Osteocyte (in vitro differentiated cells): ENCODE measurements around the gene ZNF438. TPM values are rescaled to one million over a fixed set of nuclear protein-coding genes. Genes with fewer than 3 reads are reported as not detected.

Experiments used
- DNase-seq: peaks from one replicate; pipeline ENCODE4 v3.0.0; 2021; ENCODE audit warnings: mixed read lengths; ENCODE audit not compliant: unreplicated experiment; ENCODE audit errors: extremely low spot score
- H3K27ac Mint-ChIP-seq: one replicate; pipeline ENCODE4 v1.8.0; 2021; ENCODE audit warnings: mild to moderate bottlenecking, mixed read lengths; ENCODE audit not compliant: unreplicated experiment
- H3K27me3 Mint-ChIP-seq: one replicate; pipeline ENCODE4 v1.8.0; 2021; ENCODE audit warnings: mixed read lengths; ENCODE audit not compliant: unreplicated experiment
- H3K36me3 Mint-ChIP-seq: one replicate; pipeline ENCODE4 v1.8.0; 2021; ENCODE audit warnings: mixed read lengths; ENCODE audit not compliant: unreplicated experiment
- H3K4me1 Mint-ChIP-seq: one replicate; pipeline ENCODE4 v1.8.0; 2021; ENCODE audit warnings: mixed read lengths; ENCODE audit not compliant: unreplicated experiment
- H3K4me3 Mint-ChIP-seq: one replicate; pipeline ENCODE4 v1.8.0; 2021; ENCODE audit warnings: mild to moderate bottlenecking, moderate library complexity, mixed read lengths; ENCODE audit not compliant: unreplicated experiment
- H3K9me3 Mint-ChIP-seq: one replicate; pipeline ENCODE4 v1.8.0; 2021; ENCODE audit warnings: mixed read lengths; ENCODE audit not compliant: unreplicated experiment
- total RNA-seq: library from RNA; stranded (reverse); gene quantifications from 2 replicates; pipeline ENCODE4 v1.2.1, GENCODE V29; 2021
- TF ChIP-seq, protein P1 (sequence below): fragments of 200-600 bp; sonication (generic); IDR thresholded peaks from 2 replicates; pipeline ENCODE4 v1.5.0; 2021; ENCODE audit warnings: antibody characterized with exemption, mild to moderate bottlenecking, moderate library complexity

ZNF438 gene
- total RNA-seq, 1 donor from 2014 or later = 4.8 TPM

DNA sequence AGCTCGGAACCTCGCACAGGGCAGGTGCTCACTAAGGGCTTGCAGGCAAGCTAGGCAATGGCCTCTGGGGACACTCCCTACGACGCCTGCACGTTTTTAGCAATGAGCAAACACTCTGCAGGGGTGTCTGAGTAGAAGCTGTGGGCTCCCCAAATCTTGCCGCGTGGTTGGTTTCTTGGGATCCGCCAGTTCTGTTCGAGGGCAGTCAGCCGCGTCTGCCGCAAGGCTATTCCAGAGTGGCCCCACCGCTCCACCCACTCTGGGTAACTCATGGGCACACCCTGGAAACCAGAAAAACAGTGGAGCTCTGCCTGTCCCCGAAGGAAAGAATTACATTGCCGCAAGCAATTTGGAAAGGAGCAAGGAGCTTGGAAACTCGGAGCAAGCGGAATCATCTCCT, 212.8 kb downstream of the ZNF438 start:
- TF ChIP-seq, protein P1, sequence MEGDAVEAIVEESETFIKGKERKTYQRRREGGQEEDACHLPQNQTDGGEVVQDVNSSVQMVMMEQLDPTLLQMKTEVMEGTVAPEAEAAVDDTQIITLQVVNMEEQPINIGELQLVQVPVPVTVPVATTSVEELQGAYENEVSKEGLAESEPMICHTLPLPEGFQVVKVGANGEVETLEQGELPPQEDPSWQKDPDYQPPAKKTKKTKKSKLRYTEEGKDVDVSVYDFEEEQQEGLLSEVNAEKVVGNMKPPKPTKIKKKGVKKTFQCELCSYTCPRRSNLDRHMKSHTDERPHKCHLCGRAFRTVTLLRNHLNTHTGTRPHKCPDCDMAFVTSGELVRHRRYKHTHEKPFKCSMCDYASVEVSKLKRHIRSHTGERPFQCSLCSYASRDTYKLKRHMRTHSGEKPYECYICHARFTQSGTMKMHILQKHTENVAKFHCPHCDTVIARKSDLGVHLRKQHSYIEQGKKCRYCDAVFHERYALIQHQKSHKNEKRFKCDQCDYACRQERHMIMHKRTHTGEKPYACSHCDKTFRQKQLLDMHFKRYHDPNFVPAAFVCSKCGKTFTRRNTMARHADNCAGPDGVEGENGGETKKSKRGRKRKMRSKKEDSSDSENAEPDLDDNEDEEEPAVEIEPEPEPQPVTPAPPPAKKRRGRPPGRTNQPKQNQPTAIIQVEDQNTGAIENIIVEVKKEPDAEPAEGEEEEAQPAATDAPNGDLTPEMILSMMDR = no peak
- no peaks in the 10 kb centered on the region for H3K27me3 Mint-ChIP-seq
- H3K36me3 Mint-ChIP-seq = no peaks in the 10 kb centered on the region
- DNase-seq = no peak
- H3K27ac Mint-ChIP-seq = no peak overlapping the region
- no peak overlapping the region for H3K4me3 Mint-ChIP-seq
- no peaks in the 10 kb centered on the region for H3K9me3 Mint-ChIP-seq
- peaks cover 32% of the 10 kb centered on the region for H3K4me1 Mint-ChIP-seq

DNA sequence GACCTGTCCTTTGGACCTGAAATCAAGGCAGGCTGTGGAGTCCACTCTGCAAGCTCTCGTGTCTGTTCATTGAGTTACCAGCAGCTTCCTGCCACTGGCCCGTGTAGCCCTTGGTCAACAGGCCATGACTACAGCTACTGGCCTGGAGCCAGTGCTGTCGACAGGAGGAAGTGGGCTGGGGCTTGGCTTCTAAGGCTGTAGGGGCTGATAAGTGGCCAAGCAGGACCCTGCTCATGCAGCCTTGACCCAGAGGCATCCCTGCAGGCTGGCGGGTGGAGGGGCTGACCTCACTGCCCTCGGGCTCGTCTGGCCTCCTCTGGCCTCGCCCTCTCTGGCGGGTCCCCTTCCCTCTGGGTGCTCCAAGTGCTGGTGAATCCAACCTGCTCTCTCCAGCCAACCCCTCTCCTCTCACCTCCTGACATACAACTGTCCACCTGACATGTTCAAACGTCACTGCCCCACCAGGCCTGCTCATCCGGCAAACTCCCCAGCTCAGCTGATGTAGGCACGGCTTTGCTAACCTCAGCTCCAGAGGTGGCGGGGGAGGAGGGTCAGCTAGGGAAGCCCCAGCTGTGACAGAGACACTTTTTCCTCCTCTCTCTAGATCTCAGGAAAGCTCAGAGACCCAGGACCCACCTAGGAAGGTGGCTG, 213.5 kb downstream of the ZNF438 start:
- no peak overlapping the region for H3K27ac Mint-ChIP-seq
- peaks cover 39% of the 10 kb centered on the region for H3K4me1 Mint-ChIP-seq
- H3K36me3 Mint-ChIP-seq = no peaks in the 10 kb centered on the region
- H3K4me3 Mint-ChIP-seq = no peak overlapping the region
- H3K27me3 Mint-ChIP-seq = no peaks in the 10 kb centered on the region
- TF ChIP-seq, protein P1 = no peak
- no peak for DNase-seq
- H3K9me3 Mint-ChIP-seq = no peaks in the 10 kb centered on the region

DNA sequence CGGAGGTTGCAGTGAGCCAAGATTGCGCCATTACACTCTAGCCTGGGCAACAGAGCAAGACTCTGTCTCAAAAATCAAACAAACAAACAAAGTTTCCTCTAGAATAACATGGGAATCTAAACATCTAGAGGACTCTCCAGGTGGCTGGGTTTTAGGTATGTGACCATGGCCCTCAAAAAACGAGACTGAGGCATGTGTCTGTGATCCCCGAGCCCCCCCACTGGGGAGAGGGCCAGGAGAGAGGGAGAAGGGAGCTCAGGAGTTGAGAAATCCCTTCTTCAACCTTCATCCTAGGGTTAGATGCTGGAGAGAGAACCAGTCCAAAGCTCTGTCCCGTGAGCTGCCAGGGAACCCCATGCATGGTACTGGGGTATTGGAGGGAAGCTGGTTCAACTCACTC, 214.1 kb downstream of the ZNF438 start:
- Mint-ChIP-seq H3K27ac (no peak overlapping the region), H3K4me1 (peaks cover 45% of the 10 kb centered on the region), H3K36me3 (no peaks in the 10 kb centered on the region), H3K9me3 (no peaks in the 10 kb centered on the region), H3K4me3 (no peak overlapping the region), H3K27me3 (no peaks in the 10 kb centered on the region)
- TF ChIP-seq, protein P1 = no peak
- no peak for DNase-seq

DNA sequence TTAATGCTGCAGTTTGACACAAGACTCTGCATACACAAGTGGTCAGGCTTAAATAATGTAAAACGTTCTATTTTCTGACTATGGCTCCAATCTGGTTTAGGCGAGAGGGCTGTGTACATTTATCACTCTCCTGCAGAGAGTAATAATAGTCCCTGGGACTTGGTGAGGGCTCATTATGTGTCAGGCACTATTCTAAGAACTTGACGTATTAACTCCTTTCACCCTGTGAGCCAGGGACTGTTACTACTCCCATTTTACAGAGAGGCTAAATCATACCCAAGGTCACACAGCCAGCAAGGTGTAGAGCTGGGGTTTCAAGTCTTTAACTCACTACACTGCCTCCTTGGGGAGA, 214.9 kb downstream of the ZNF438 start:
- no peaks in the 10 kb centered on the region for H3K9me3 Mint-ChIP-seq
- no peak for DNase-seq
- no peaks in the 10 kb centered on the region for H3K36me3 Mint-ChIP-seq
- H3K4me3 Mint-ChIP-seq = no peak overlapping the region
- TF ChIP-seq, protein P1 = no peak
- peaks cover 50% of the 10 kb centered on the region for H3K4me1 Mint-ChIP-seq
- no peaks in the 10 kb centered on the region for H3K27me3 Mint-ChIP-seq
- H3K27ac Mint-ChIP-seq = no peak overlapping the region

DNA sequence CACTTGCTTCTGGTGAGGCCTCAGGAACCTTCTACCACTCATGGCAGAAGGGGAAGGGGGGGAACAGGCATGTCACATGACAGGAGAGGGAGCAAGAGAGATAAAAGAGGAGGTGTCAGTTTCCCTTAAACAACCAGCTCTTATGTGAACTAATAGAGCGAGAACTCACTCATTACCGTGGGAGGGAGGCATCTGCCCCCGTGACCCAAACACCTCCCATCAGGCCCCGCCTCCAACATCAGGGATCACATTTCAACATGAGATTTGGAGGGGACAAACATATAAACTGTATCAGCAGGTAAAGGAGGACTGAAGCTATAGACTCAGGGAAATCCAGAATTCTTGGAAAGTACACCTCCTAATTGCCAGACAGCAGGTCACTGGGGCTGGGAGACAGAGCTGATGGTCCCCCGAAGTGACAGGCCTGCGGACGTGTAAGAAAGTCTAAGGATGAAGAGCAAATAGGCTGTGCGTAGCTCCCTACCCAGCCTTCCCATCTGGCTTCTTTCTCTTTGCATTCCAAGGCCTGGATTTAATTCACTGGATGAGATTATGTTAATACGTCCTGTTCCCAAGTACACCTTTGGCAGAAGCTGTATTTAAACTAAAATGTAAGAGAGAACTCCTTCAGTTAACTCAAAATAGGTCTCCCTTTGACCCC, 215.4 kb downstream of the ZNF438 start:
- Mint-ChIP-seq H3K4me3 (no peak overlapping the region), H3K27me3 (no peaks in the 10 kb centered on the region), H3K9me3 (no peaks in the 10 kb centered on the region), H3K4me1 (peaks cover 49% of the 10 kb centered on the region), H3K27ac (no peak overlapping the region), H3K36me3 (no peaks in the 10 kb centered on the region)
- TF ChIP-seq, protein P1 = no peak
- DNase-seq = no peak
